Body of pancreas (tissue), 4 donors: ENCODE results near the gene PSD4. TPM values are rescaled to one million over a fixed set of nuclear protein-coding genes. Genes with fewer than 3 reads are reported as not detected.

Experiments
- ATAC-seq: fragments of 150-250 bp; one replicate; pipeline ENCODE4 v1.9.1; 2016
- DNase-seq, 4 donors: peaks; one replicate each; pipeline ENCODE4 v3.0.0-alpha.2; 2019
- H3K27ac ChIP-seq, 4 donors: fragments of 200-600 bp; sonication (generic); 1 replicate in 3 of 4; 2 replicates in 1 of 4; pipeline versions ENCODE4 v1.5.1 to v1.6.1; 2016 to 2019; ENCODE audit warnings: mild to moderate bottlenecking in 1 of 4, mixed read lengths in 1 of 4, moderate library complexity in 1 of 4
- H3K27me3 ChIP-seq, 2 donors: fragments of 200-600 bp; sonication (generic); one replicate each; pipeline ENCODE4 v1.6.0; 2016; ENCODE audit warnings: mild to moderate bottlenecking in 1 of 2
- H3K36me3 ChIP-seq, 2 donors: fragments of 200-600 bp; sonication (generic); replicated peaks in 1 of 2; 2 replicates each; pipeline ENCODE4 v1.5.1; 2016; ENCODE audit warnings: low read depth in 2 of 2; ENCODE audit not compliant: insufficient read depth in 1 of 2
- H3K4me1 ChIP-seq: fragments of 200-600 bp; sonication (generic); one replicate; pipeline ENCODE4 v1.6.0; 2016
- H3K4me3 ChIP-seq, 2 donors: fragments of 200-600 bp; sonication (generic); 1 replicate in 1 of 2; 2 replicates in 1 of 2; pipeline ENCODE4 v1.5.1; 2016 to 2019
- H3K9me3 ChIP-seq, 3 donors: fragments of 200-600 bp; sonication (generic); 1 replicate in 2 of 3; 2 replicates in 1 of 3; pipeline ENCODE4 v1.5.1; 2016
- CTCF ChIP-seq, 7 experiments: fragments of 450-650 bp in 4 of 7; fragments of 200-600 bp in 3 of 7; sonication (generic) in 3 of 7; IDR thresholded peaks; one replicate each; pipeline ENCODE4 v1.5.1; 2016 to 2019; ENCODE audit warnings: antibody characterized with exemption in 7 of 7
- POLR2A ChIP-seq, 3 donors: fragments of 450-650 bp; IDR thresholded peaks; one replicate each; pipeline ENCODE4 v1.6.1; 2016; ENCODE audit warnings: antibody characterized with exemption in 3 of 3, mild to moderate bottlenecking in 2 of 3
- WGBS, 2 donors: methylation state at CpG; one replicate each; pipeline ENCODE4 v1.1.5; 2017; 5-methylcytosine and 5-hydroxymethylcytosine counted together
- intact Hi-C: fragments of 100-400 bp; cut with DNase I; formaldehyde crosslinking; loops from one replicate; pipeline ENCODE4 v1.15.1; 2023
- total RNA-seq, 2 donors: library from RNA; depleted of rRNA; stranded (reverse); fragments of >200 nt; gene quantifications; one replicate each; pipeline ENCODE4 v1.1.0, GENCODE V29; 2016

Gene PSD4
- total RNA-seq, 2 donors from 2014 or later: 40.5 to 83.4 TPM

GRCh38 chr2:113200736-113201490 is 27.1 kb downstream of the PSD4 start:
- TF ChIP-seq POLR2A (IDR thresholded peaks at IDR 0.05): no peak
- intact Hi-C loops: loop anchor here (5.0 kb wide), 1 partner anchor 64 kb away; no protein-coding TSS in a partner anchor

GRCh38 chr2:113201496-113202304 is 27.9 kb downstream of the PSD4 start:
- H3K4me3 ChIP-seq: no peak overlapping the region
- H3K36me3 ChIP-seq: no peaks in the 10 kb centered on the region
- H3K4me1 ChIP-seq: peaks cover 40% of the 10 kb centered on the region
- H3K27me3 ChIP-seq: no peaks in the 10 kb centered on the region
- H3K9me3 ChIP-seq: no peaks in the 10 kb centered on the region
- no peak overlapping the region for H3K27ac ChIP-seq
- intact Hi-C loops: loop anchor here (5.0 kb wide), 1 partner anchor 64 kb away; no protein-coding TSS in a partner anchor
- no peak for DNase-seq
- no peak for ATAC-seq
- WGBS, 2 donors: 75 to 86% methylated on average over 8 of the region's 8 CpGs
- TF ChIP-seq CTCF (IDR thresholded peaks at IDR 0.05) (no peak), POLR2A (IDR thresholded peaks at IDR 0.05) (no peak)

More at GRCh38 chr2:113200736-113201490, 27.1 kb downstream of the PSD4 start:
- DNase-seq (no peak), ATAC-seq (no peak)
- H3K4me3 ChIP-seq: no peak overlapping the region
- peaks cover 0 to 1% of the 10 kb centered on the region in 2 donors for H3K36me3 ChIP-seq
- no peak overlapping the region for H3K27ac ChIP-seq
- no peaks in the 10 kb centered on the region for H3K27me3 ChIP-seq
- H3K4me1 ChIP-seq: peaks cover 35% of the 10 kb centered on the region
- 82 to 85% methylated on average over 4 to 17 of the region's 17 CpGs for WGBS, 2 donors
- H3K9me3 ChIP-seq: no peaks in the 10 kb centered on the region

DNA sequence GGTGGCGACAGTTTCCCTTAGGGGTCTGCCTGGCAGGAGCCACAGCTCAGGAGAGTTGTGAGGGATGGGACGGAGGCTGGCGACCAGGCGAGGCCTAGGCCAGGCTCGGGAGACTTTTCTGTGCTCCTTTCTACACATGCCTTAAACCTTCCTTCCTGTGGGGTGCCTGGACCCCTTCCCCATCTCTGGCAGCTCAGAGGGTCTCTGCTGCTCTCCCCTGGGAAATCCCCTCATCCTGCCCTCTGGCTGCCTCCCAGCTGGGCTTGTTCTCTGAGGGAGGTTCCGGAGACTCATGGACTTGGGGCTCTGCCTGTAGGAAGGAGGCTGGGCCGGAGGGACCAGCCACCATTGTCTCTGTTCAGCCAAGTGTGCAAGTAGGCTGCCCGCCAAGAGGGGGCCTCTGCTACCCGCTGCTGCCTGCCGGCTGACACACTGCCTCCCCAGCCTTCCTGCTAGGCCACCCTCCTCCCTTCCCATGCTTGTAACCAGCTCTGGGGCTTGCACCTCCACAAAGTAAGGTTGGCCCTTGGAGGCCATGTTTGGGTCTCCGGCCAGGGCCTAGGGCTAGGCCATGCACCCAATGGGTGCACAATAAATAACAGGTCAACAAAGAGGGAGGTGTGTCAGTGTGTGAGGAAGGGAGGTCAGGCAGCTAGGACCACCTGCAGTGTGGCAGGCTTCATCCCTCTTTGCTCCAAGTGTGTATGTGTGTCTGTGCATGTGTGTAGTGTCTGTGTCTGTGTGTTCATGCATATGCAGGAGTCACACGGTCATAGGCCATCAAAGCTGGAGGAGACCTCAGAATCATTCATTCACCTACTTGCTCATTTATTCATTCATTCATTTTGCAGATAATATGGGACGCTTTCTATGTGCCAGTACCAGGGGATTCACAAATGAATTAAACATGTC is 28.8 kb downstream of the PSD4 start:
- DNase-seq (no peak), ATAC-seq (no peak)
- Histone ChIP-seq H3K27ac (no peak overlapping the region), H3K4me3 (no peak overlapping the region), H3K9me3 (no peaks in the 10 kb centered on the region), H3K4me1 (peaks cover 40% of the 10 kb centered on the region), H3K27me3 (no peaks in the 10 kb centered on the region), H3K36me3 (no peaks in the 10 kb centered on the region)
- 79 to 80% methylated on average over 10 to 13 of the region's 13 CpGs for WGBS, 2 donors
- intact Hi-C loops: loop anchor here (5.0 kb wide), 1 partner anchor 65 kb away; no protein-coding TSS in a partner anchor
- TF ChIP-seq CTCF (IDR thresholded peaks at IDR 0.05) (no peak), POLR2A (IDR thresholded peaks at IDR 0.05) (no peak)

DNA sequence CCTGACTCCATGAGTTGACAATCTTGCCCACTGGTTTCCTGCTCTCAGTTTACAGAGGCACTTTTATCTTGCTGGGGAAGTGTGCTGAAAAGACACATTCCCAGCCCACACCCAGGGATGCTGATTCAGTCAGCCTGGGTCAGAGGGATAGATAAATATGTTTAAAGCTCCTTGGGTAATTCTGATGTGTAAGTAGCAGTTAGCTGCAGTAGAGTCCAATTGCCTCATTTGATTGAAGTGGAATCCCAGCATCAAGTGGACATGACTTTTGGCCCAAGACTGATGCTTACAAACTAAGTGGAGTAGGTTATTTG is 29.4 kb downstream of the PSD4 start:
- H3K9me3 ChIP-seq: no peaks in the 10 kb centered on the region
- ATAC-seq (no peak), DNase-seq (no peak)
- H3K4me3 ChIP-seq: no peak overlapping the region
- H3K27ac ChIP-seq: no peak overlapping the region
- peaks cover 34% of the 10 kb centered on the region for H3K4me1 ChIP-seq
- intact Hi-C loops: loop anchor here (5.0 kb wide), 1 partner anchor 66 kb away; no protein-coding TSS in a partner anchor
- no peak for TF ChIP-seq POLR2A (IDR thresholded peaks at IDR 0.05)
- no peak for TF ChIP-seq CTCF (IDR thresholded peaks at IDR 0.05)
- H3K36me3 ChIP-seq: no peaks in the 10 kb centered on the region
- H3K27me3 ChIP-seq: no peaks in the 10 kb centered on the region
